HUDEP-2 (cell line): ENCODE measurements around the gene OR52E5.
A peak's percentile ranks its signal among the peaks of the same experiment; 100 is the strongest.

Experiments used
- DNase-seq, 76 experiments: peaks; one replicate each; lab custom pipeline; 2025; ENCODE audit not compliant: unreplicated experiment in 76 of 76; lab: John Stamatoyannopoulos, UW

The OR52E5 gene

DNA sequence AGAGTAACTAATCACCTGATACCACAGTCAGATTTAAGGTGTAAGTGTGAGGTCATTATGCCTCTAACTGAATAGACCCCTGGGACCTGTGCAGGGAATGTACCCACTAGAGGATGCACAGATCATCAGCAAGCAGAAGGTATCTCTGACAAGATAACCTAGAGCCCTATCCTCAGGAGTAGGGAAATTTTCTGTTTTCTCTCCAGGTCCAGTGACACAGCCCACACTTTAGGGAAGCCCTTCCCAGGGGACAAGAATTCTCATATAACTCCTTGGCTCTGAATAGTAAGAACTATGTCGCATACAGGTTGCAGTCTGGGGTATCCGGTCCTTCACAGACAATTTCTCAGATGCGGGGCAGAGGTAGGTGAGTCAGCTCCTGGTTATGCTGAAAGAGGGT is at the start of gene OR52E5:
Gene OR52E5, plus strand, starts transcription at position 301 of the 400 bp plus-strand sequence. CDS start 7,569 bp downstream, outside the sequence.
- DNase-seq: no peak

DNA sequence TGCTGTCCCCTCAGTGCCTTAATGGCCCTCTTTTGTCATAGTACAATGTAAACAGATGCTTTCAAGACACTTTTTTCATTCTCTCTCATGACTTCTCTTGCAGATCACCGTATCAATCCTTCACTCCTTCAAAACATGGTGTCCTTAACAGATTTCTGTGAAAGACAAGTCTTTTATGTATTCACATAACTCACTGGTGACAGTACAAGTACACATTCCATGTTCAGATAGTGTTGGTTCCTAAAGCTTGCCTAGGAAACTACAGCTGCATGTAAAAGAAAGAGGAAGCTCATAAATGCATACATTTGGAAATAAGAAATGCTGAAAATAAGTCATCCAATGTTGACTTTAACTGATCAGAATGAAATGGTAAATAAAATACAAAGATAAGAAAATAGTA is 46.3 kb upstream of the OR52E5 start:
- DNase-seq: no peak

DNA sequence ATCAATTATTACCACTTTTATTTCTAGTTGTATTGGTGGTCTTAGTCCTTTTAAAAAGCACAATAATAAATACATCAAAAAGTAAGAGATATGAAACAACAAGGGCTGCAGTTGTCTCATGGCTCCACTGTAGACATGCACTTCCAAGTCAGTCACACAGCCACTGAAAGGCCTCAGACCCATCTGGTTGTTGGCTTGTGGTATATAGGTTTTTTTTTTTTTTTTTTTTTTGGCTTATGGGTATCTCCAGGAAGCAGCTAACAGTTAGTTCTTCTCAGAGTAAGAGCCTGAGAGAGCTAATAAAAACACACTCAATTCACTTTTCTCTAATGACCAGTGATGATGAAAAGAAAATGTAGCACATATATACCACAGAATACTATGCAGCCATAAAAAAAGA is 45.3 kb upstream of the OR52E5 start:
- DNase-seq: no peak

DNA sequence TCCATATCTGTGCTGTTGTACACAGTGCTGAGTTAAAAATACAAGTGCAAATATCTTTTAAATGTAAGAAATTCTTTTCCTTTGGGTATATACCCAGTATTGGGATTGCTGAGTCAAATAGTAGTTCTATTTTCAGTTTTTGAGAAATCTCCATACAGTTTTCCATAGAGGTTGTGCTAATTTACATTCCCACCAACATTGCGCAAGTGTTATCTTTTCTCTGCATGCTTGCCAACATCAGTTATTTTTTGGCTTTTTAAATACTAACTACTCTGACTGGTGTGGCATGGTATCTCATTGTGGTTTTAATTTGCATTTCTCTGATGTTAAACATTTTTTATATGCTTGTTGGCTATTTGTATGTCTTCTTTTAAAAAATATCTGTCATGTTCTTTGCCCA is 42.0 kb upstream of the OR52E5 start:
- DNase-seq: no peak

- DNase-seq: no peak
Observed at GRCh38 chr11:5857590-5857989, 35.4 kb upstream of the OR52E5 start, which contains the start of gene OR52E8. Gene OR52E8, minus strand, starts transcription at chr11:5857690. Its CDS starts 0 bp downstream, at chr11:5857690.

DNA sequence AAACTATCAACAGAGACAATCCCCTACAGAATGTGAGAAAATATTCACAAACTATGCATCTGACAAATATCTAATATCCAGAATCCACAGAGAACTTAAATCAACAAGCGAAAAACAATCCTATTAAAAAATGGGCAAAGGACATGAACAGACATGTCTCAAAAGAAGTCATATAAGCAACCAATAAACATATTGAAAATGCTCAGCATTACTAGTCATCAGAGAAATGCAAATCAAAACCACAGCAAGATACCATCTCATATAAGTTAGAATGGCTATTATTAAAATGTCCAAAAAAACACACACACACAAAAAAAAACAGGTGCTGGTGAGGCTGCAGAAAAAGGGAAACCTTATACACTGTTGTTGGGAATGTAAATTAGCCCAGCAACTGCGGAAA is 27.2 kb upstream of the OR52E5 start:
- no peak for DNase-seq

- no peak for DNase-seq
Observed at GRCh38 chr11:5878564-5878963, 14.4 kb upstream of the OR52E5 start.

DNA sequence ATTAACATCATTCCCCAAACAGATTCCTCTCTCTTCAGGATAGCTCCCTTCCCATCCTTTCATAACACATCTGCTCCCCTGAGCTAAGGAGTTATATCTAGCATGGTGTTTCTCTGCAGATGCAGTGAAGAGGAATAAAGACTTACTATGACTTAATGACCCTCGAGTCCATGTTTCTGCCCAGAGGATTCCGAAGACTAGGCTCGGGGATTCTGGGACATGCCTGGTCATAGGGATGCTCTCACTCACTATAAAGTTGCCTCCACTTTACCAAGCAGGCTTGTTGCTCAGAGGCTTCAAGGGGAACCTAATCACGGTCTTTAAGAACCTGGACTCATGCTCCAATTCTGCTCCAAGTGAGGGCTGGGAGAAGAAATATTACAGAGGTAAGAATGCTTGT is 12.7 kb upstream of the OR52E5 start, which contains the start of gene OR52E4:
Gene OR52E4, plus strand, starts transcription at position 301 of the 400 bp plus-strand sequence. CDS start 3,664 bp downstream, outside the sequence.
- no peak for DNase-seq

GRCh38 chr11:5881756-5882155 is 11.3 kb upstream of the OR52E5 start:
- DNase-seq: no peak

DNA sequence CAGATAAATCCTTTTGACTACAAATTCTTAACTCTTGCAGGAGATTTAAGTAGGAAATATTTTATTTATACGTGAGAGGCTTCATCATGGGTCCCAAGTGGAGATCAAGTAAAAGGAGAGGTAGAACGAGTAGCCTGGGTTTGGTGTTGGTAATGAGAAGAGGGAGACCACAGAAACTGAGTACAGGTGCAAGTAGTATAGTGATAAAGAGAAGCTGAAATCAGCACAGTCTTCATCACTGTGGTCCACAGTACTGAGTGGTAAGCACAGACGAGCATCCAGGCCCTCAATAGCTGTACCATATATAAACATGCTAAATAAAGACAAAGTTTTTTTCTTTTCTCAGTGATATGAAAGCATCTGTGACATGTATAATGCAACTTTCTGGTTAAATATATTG is 5.8 kb upstream of the OR52E5 start:
- DNase-seq: no peak

DNA sequence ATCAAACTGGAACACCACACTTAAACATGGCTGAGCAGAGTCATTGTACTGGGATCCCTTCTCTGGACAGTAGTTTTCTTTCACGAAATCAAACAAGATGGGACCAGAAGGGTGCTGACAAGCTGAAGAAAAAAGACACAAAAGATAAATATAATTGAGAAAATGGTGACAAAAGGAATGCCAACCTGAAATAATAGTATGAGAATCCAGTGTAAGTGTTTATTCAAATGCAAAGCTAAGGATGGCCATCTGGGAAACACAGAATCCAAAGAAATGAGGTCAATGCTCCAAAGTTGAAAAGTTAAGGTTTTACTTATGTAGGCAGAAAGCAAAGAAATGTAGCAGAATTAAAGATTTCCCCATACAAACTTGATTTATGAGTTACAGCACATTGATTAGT is 5.3 kb upstream of the OR52E5 start:
- no peak for DNase-seq

DNA sequence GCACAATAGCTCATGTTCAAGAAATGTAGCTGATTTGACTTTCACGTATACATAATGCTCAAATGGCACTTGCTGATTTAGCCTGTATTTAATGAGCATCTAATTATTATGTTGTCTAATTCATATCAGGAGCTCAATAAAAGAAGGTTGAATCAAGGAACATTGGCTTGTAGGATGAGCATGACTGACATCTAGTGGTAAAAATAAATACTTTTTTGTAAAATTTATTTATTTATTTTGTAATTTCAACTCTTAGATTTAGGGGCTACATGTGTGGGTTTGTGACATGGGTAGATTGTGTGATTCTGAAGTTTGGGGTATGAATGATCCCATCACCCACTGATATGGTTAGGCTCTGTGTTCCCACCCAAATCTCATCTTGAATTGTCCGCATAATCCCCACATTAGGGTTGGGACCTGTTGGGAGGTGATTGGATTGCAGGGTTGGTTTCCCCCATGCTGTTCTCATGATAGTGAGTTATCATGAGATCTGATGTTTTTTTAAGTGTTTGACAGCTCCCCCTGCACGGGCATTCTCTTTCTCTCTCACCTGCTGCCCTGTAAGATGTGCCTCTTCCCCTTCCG is 1.7 kb upstream of the OR52E5 start:
- peak in 1 of 76 experiments; percentile 12 for DNase-seq

DNA sequence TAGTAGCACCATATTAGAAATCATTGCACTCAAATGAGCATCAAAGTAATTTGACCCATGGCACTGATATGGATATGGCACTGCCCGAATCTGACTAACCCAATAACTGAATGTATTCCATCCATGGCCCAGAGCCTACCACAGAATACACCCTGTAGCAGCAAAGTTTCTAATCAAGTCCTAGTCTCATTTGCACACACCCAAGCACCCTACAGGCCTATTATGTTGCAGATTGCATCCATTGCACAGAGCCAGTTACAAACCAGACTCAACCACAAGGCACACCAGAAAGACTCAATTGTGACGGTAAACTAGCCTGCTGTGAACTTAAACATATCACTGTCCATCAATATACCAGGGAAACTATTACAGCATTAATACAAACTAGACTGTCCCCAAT is 6.5 kb downstream of the OR52E5 start:
- DNase-seq: no peak

- no peak for DNase-seq
Observed at GRCh38 chr11:5910540-5910939, 17.5 kb downstream of the OR52E5 start.

GRCh38 chr11:5922749-5923426 is 29.9 kb downstream of the OR52E5 start:
- peak in 4 of 76 experiments; percentile 2 to 16 (median 6) for DNase-seq

DNA sequence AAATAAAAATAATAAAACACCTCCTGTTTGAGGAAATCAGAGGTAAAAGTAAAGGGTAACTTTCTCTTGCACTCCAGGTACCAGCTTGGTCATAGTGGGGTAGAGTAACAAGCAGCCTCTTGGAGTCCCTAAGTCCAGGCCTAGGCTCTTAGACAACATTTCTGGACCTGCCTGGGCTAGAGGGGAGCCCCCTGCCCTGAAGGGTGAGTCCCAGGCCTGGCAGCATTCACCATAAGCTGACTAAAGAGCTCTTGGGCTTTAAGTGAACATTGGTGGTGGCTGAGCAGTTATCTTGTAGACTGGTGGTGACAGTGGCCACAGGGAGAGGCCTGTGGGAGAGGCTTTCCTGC is 30.4 kb downstream of the OR52E5 start:
- DNase-seq: no peak

- no peak for DNase-seq
Observed at GRCh38 chr11:5923794-5924193, 30.8 kb downstream of the OR52E5 start.

- DNase-seq: no peak
Observed at GRCh38 chr11:5928271-5928670, 35.3 kb downstream of the OR52E5 start.

GRCh38 chr11:5928811-5929210 is 35.8 kb downstream of the OR52E5 start:
- no peak for DNase-seq

GRCh38 chr11:5929571-5930368 is 36.8 kb downstream of the OR52E5 start:
- no peak for DNase-seq

- no peak for DNase-seq
Observed at GRCh38 chr11:5930614-5931013, 37.6 kb downstream of the OR52E5 start.

DNA sequence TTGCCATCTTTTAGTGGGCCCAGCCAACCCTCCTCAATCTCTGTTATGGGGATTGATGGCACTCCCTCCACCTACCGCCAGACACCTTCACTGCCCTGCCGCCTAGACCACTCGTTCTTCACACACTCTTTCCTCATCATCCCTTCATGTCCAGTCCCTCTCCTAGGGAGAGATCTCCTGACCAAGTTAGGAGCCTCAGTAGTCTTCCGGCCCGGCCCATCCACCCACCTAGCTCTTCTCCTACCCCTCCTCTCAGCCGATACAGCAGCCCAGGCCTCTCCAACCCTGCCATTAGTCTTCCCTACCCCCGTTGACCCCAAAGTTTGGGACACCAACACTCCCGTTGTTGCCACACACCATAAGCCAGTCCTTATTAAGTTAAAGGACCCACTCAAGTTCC is 38.1 kb downstream of the OR52E5 start:
- no peak for DNase-seq
